ENCODE data around the gene SPOCD1. TPM values are rescaled to one million over a fixed set of nuclear protein-coding genes. Genes with fewer than 3 reads are reported as not detected.

SPOCD1 gene
- total and polyA plus RNA-seq, 2 of the 4 experiments (the other 2 are of a cell fraction): 59.7 to 132 TPM

- TF ChIP-seq MAZ (IDR thresholded peaks at IDR 0.05; ENCODE audit: borderline replicate concordance, low read depth, low read length) (no peak), RAD21 (IDR thresholded peaks at IDR 0.05; ENCODE audit: low read length) (no peak)
Measured at GRCh38 chr1:31802190-31803150, 13.4 kb downstream of the SPOCD1 start (continued).

DNA sequence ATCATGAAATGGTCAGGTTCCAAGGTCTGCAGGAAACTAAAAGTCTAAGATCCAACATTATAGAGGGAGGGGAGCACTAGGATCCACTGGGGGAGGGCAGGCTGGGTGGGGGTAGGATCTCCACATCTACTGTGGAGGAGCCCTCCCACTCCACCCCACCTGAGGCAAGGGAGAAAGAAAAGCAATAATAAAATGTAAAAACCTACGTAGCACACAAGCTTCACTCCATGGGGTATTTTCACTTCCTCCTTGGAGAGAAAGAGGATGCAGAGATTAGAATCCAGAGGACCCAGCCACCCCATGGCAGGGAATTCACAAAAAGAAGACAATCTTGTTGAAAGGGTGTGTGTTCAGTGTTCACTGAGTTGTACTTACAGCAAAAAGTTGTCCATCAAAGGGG, 14.4 kb downstream of the SPOCD1 start:
- no peaks in the 10 kb centered on the region for H3K27me3 ChIP-seq (ENCODE audit: control insufficient read depth, insufficient read depth, low read length)
- CTCF ChIA-PET: interaction anchor here (0.9 kb wide), 1 partner anchor 12 kb away, joined by 3 read pairs; no protein-coding TSS in a partner anchor

More for the DNA sequence above, 14.4 kb downstream of the SPOCD1 start:
- Histone ChIP-seq H2AK9ac (replicated peaks; ENCODE audit: low read depth, low read length, poor library complexity) (no peak overlapping the region), H2BK120ac (ENCODE audit: low read depth, low read length) (no peak overlapping the region), H2AFZ (replicated peaks; ENCODE audit: low read length, poor library complexity) (no peak overlapping the region), H3K18ac (ENCODE audit: low read depth, low read length) (no peak overlapping the region), H4K91ac (ENCODE audit: insufficient read depth, low read depth, low read length) (no peak overlapping the region), H3K9me3 (ENCODE audit: control insufficient read depth, insufficient read depth, low read length) (no peaks in the 10 kb centered on the region), H3K4me1 (ENCODE audit: control insufficient read depth, insufficient read depth, low read length) (peaks cover 21% of the 10 kb centered on the region), H2AK5ac (ENCODE audit: low read depth, low read length) (no peak overlapping the region), H3K36me3 (ENCODE audit: control insufficient read depth, insufficient read depth, low read length) (no peaks in the 10 kb centered on the region), H3K4ac (ENCODE audit: low read depth, low read length) (no peak overlapping the region), H4K8ac (ENCODE audit: low read depth in 2 of 2, low read length in 2 of 2) (no peak overlapping the region), H3K9me1 (ENCODE audit: insufficient read depth, low read length) (peaks cover 5% of the 10 kb centered on the region), H4K5ac (ENCODE audit: low read depth, low read length) (no peak overlapping the region), H3K4me2 (ENCODE audit: low read depth, low read length) (no peak overlapping the region), H2BK5ac (ENCODE audit: low read depth, low read length, poor library complexity, severe bottlenecking) (no peak overlapping the region), H3K9ac (ENCODE audit: low read depth, low read length) (no peak overlapping the region), H3K27ac (ENCODE audit: insufficient read depth, low read length) (no peak overlapping the region), H3K4me3 (ENCODE audit: insufficient read depth, low read depth, low read length) (no peak overlapping the region), H3K79me1 (ENCODE audit: low read depth in 1 of 2, low read length in 2 of 2) (peaks cover 1 to 25% of the 10 kb centered on the region in 2 experiments; a peak in 2 of 4 replicates), H3K56ac (ENCODE audit: extremely low read depth, insufficient read depth, low read length) (no peak overlapping the region), H2BK15ac (ENCODE audit: low read depth, low read length) (no peak overlapping the region), H4K20me1 (ENCODE audit: insufficient read depth, low read length) (peaks cover 1% of the 10 kb centered on the region), H3K14ac (replicated peaks; ENCODE audit: low read depth, low read length) (no peak overlapping the region), H3K23ac (ENCODE audit: low read depth, low read length) (no peak overlapping the region), H2BK20ac (ENCODE audit: low read depth, low read length) (no peak overlapping the region)
- in situ Hi-C loops (cut with MboI; ENCODE audit: low sequenced_read_pairs): no loop called here
- ATAC-seq (ENCODE audit: low read depth) (no peak), DNase-seq (no peak)
- TF ChIP-seq CTCF (conservative IDR thresholded peaks at IDR 0.05; ENCODE audit: low read depth, low read length) (no peak), MAZ (IDR thresholded peaks at IDR 0.05; ENCODE audit: borderline replicate concordance, low read depth, low read length) (no peak), NFE2L2 (IDR thresholded peaks at IDR 0.05; ENCODE audit: low read depth, low read length) (no peak), MXI1 (IDR thresholded peaks at IDR 0.05; ENCODE audit: borderline replicate concordance, low read depth, low read length) (no peak), CHD1 (IDR thresholded peaks at IDR 0.05; ENCODE audit: low read depth, low read length) (no peak), BHLHE40 (IDR thresholded peaks at IDR 0.05; ENCODE audit: low read depth, low read length) (no peak)
- intact Hi-C loops (cut with micrococcal nuclease): no loop called here
- POLR2A ChIA-PET (ENCODE audit: unreplicated experiment): no interaction called here
- WGBS, 2 experiments (ENCODE audit: extremely low coverage in 2 of 2, insufficient read length in 1 of 2): no CpG with 5 or more reads among the region's 1 CpG
- BruUV-seq (replicated peaks): no TSS peak
- dilution Hi-C loops (cut with HindIII; ENCODE audit: low sequenced_read_pairs, unreplicated experiment): no loop called here
